A549 (cell line): ENCODE data around the gene CHRNB2.

ENCODE experiments used
- EP300 ChIP-seq, 2 experiments: fragments of >200 bp; sonication (Bioruptor Twin); formaldehyde crosslinking; IDR thresholded peaks; 2 replicates in 1 of 2; 3 replicates in 1 of 2; pipeline ENCODE4 v1.6.1; 2016 to 2017
- FOSL2 ChIP-seq, 2 experiments: fragments of 450-650 bp in 1 of 2; fragments of >200 bp in 1 of 2; sonication (Bioruptor Twin) in 1 of 2; formaldehyde crosslinking; IDR thresholded peaks; 2 replicates each; pipeline versions ENCODE4 v1.5.0 to v1.6.1; 2016 to 2020; ENCODE audit warnings: mild to moderate bottlenecking in 1 of 2, moderate library complexity in 1 of 2
- HES2 ChIP-seq: fragments of >200 bp; sonication (Bioruptor Twin); formaldehyde crosslinking; IDR thresholded peaks from 2 replicates; pipeline ENCODE4 v1.6.1; 2016
- MAX ChIP-seq: IDR thresholded peaks from 2 replicates; pipeline ENCODE4 v1.6.1; 2012
- POLR2A ChIP-seq: IDR thresholded peaks from 2 replicates; pipeline ENCODE4 v1.6.1; 2012; ENCODE audit warnings: mild to moderate bottlenecking, low read length
- RAD21 ChIP-seq, 2 experiments: fragments of >200 bp in 1 of 2; sonication (Bioruptor Twin) in 1 of 2; formaldehyde crosslinking in 1 of 2; IDR thresholded peaks in 1 of 2; conservative IDR thresholded peaks in 1 of 2; 2 replicates in 1 of 2; 3 replicates in 1 of 2; pipeline ENCODE4 v1.6.1; 2012 to 2018; ENCODE audit warnings: inconsistent platforms in 1 of 2
- RNF2 ChIP-seq: fragments of 200-600 bp; sonication (generic); IDR thresholded peaks from 2 replicates; pipeline ENCODE4 v1.6.1; 2016; ENCODE audit warnings: low read depth, mild to moderate bottlenecking, antibody characterized with exemption, moderate library complexity, borderline replicate concordance
- TF ChIP-seq, protein P1 (sequence below): fragments of >200 bp; sonication (Bioruptor Twin); formaldehyde crosslinking; IDR thresholded peaks from 3 replicates; pipeline ENCODE4 v1.5.1; 2016
- TF ChIP-seq, protein P2 (sequence below): fragments of 450-650 bp; IDR thresholded peaks from 2 replicates; pipeline ENCODE4 v1.6.1; 2014; ENCODE audit warnings: antibody characterized with exemption
- TF ChIP-seq, protein P3 (sequence below): fragments of 200-600 bp; sonication (generic); IDR thresholded peaks from 2 replicates; pipeline ENCODE4 v1.6.1; 2016; ENCODE audit warnings: antibody characterized with exemption, mild to moderate bottlenecking, moderate library complexity

- TF ChIP-seq EP300 (IDR thresholded peaks at IDR 0.05) (no peak), FOSL2 (IDR thresholded peaks at IDR 0.05) (no peak), FOSL2 (CRISPR knock-in tag; IDR thresholded peaks at IDR 0.05) (no peak), POLR2A (no peak), HES2 (no peak), MAX (no peak), RNF2 (no peak), RAD21 (conservative IDR thresholded peaks at IDR 0.05 in 1 of 2, IDR thresholded peaks at IDR 0.05 in 1 of 2) (no peak)
- TF ChIP-seq, protein P1, sequence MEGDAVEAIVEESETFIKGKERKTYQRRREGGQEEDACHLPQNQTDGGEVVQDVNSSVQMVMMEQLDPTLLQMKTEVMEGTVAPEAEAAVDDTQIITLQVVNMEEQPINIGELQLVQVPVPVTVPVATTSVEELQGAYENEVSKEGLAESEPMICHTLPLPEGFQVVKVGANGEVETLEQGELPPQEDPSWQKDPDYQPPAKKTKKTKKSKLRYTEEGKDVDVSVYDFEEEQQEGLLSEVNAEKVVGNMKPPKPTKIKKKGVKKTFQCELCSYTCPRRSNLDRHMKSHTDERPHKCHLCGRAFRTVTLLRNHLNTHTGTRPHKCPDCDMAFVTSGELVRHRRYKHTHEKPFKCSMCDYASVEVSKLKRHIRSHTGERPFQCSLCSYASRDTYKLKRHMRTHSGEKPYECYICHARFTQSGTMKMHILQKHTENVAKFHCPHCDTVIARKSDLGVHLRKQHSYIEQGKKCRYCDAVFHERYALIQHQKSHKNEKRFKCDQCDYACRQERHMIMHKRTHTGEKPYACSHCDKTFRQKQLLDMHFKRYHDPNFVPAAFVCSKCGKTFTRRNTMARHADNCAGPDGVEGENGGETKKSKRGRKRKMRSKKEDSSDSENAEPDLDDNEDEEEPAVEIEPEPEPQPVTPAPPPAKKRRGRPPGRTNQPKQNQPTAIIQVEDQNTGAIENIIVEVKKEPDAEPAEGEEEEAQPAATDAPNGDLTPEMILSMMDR = no peak
- TF ChIP-seq, protein P2, sequence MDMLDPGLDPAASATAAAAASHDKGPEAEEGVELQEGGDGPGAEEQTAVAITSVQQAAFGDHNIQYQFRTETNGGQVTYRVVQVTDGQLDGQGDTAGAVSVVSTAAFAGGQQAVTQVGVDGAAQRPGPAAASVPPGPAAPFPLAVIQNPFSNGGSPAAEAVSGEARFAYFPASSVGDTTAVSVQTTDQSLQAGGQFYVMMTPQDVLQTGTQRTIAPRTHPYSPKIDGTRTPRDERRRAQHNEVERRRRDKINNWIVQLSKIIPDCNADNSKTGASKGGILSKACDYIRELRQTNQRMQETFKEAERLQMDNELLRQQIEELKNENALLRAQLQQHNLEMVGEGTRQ = no peak
- TF ChIP-seq, protein P3, sequence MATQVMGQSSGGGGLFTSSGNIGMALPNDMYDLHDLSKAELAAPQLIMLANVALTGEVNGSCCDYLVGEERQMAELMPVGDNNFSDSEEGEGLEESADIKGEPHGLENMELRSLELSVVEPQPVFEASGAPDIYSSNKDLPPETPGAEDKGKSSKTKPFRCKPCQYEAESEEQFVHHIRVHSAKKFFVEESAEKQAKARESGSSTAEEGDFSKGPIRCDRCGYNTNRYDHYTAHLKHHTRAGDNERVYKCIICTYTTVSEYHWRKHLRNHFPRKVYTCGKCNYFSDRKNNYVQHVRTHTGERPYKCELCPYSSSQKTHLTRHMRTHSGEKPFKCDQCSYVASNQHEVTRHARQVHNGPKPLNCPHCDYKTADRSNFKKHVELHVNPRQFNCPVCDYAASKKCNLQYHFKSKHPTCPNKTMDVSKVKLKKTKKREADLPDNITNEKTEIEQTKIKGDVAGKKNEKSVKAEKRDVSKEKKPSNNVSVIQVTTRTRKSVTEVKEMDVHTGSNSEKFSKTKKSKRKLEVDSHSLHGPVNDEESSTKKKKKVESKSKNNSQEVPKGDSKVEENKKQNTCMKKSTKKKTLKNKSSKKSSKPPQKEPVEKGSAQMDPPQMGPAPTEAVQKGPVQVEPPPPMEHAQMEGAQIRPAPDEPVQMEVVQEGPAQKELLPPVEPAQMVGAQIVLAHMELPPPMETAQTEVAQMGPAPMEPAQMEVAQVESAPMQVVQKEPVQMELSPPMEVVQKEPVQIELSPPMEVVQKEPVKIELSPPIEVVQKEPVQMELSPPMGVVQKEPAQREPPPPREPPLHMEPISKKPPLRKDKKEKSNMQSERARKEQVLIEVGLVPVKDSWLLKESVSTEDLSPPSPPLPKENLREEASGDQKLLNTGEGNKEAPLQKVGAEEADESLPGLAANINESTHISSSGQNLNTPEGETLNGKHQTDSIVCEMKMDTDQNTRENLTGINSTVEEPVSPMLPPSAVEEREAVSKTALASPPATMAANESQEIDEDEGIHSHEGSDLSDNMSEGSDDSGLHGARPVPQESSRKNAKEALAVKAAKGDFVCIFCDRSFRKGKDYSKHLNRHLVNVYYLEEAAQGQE = no peak
Observed at GRCh38 chr1:154590756-154591155, 23.2 kb downstream of the CHRNB2 start.
